C4-2B (cell line): ENCODE results near the gene SCAMP1.

Experiments used
- H3K27ac ChIP-seq: fragments of 450-650 bp; 2 replicates; pipeline ENCODE4 v1.5.1; 2017
- CTCF ChIP-seq: fragments of 450-650 bp; conservative IDR thresholded peaks from 2 replicates; pipeline ENCODE4 v1.5.1; 2017; ENCODE audit warnings: mild to moderate bottlenecking
- ZFX ChIP-seq: fragments of 450-650 bp; IDR thresholded peaks from 2 replicates; pipeline ENCODE4 v1.6.1; 2017

The SCAMP1 gene

GRCh38 chr5:78407458-78407857 lies 47.0 kb downstream of the SCAMP1 start:
- no peak overlapping the region for H3K27ac ChIP-seq
- TF ChIP-seq ZFX: no peak
- TF ChIP-seq CTCF: no peak

- H3K27ac ChIP-seq: no peak overlapping the region
- no peak for TF ChIP-seq CTCF
- TF ChIP-seq ZFX: no peak
Measured at GRCh38 chr5:78411586-78411985, 51.2 kb downstream of the SCAMP1 start.

GRCh38 chr5:78416677-78417425 lies 56.4 kb downstream of the SCAMP1 start:
- no peak overlapping the region for H3K27ac ChIP-seq
- TF ChIP-seq ZFX: no peak
- TF ChIP-seq CTCF: no peak

GRCh38 chr5:78419396-78419795 lies 59.0 kb downstream of the SCAMP1 start:
- TF ChIP-seq CTCF: no peak
- no peak for TF ChIP-seq ZFX
- no peak overlapping the region for H3K27ac ChIP-seq

GRCh38 chr5:78420548-78420947 lies 60.1 kb downstream of the SCAMP1 start:
- TF ChIP-seq ZFX: no peak
- no peak for TF ChIP-seq CTCF
- H3K27ac ChIP-seq: no peak overlapping the region

- TF ChIP-seq ZFX: no peak
- H3K27ac ChIP-seq: no peak overlapping the region
Measured at GRCh38 chr5:78424665-78425064, 64.2 kb downstream of the SCAMP1 start.

- no peak overlapping the region for H3K27ac ChIP-seq
- TF ChIP-seq CTCF: no peak
Measured at GRCh38 chr5:78429332-78429980, 69.0 kb downstream of the SCAMP1 start.

- TF ChIP-seq ZFX (no peak), CTCF (no peak)
- H3K27ac ChIP-seq: no peak overlapping the region
Measured at GRCh38 chr5:78430866-78431265, 70.4 kb downstream of the SCAMP1 start.
